Activated CD8-positive, alpha-beta T cell treated with anti-CD3 and anti-CD28 coated beads for 36 hours (primary cell): Measurements from ENCODE around the gene PPP1CA. TPM values are rescaled to one million over a fixed set of nuclear protein-coding genes. Genes with fewer than 3 reads are reported as not detected.

Experiments used
- ATAC-seq: fragments of 200-7000 bp; cut with Tn5 transposase; one replicate; pipeline ENCODE4 v1.10.0; 2021; ENCODE audit warnings: mild to moderate bottlenecking, moderate library complexity
- CTCF ChIA-PET: fragments of 350-600 bp; sonication (Branson Sonifier 250); formaldehyde crosslinking; loops from one replicate; lab custom pipeline; 2021; ENCODE audit warnings: antibody characterized with exemption; lab: Charles Lee
- POLR2A ChIA-PET: fragments of 350-600 bp; sonication (Branson Sonifier 250); formaldehyde crosslinking; loops from one replicate; lab custom pipeline; 2021; ENCODE audit warnings: antibody characterized with exemption; lab: Charles Lee
- DNase-seq: peaks from one replicate; pipeline ENCODE4 v3.0.0-alpha.2; 2020
- H3K27ac Mint-ChIP-seq: one replicate; pipeline ENCODE4 v1.8.0; 2021; ENCODE audit warnings: mild to moderate bottlenecking, mixed read lengths
- H3K27me3 Mint-ChIP-seq: one replicate; pipeline ENCODE4 v1.8.0; 2021; ENCODE audit warnings: mixed read lengths
- H3K36me3 Mint-ChIP-seq: one replicate; pipeline ENCODE4 v1.8.0; 2021; ENCODE audit warnings: low read depth, mixed read lengths
- H3K4me1 Mint-ChIP-seq: one replicate; pipeline ENCODE4 v1.8.0; 2021; ENCODE audit warnings: low read depth, mixed read lengths
- H3K4me3 Mint-ChIP-seq: one replicate; pipeline ENCODE4 v1.8.0; 2021; ENCODE audit warnings: mild to moderate bottlenecking, moderate library complexity, mixed read lengths
- H3K9me3 Mint-ChIP-seq: one replicate; pipeline ENCODE4 v1.8.0; 2021; ENCODE audit warnings: mixed read lengths
- CTCF ChIP-seq: fragments of 200-600 bp; IDR thresholded peaks from one replicate; pipeline ENCODE4 v1.8.0; 2022; ENCODE audit warnings: antibody characterized with exemption, mild to moderate bottlenecking
- intact Hi-C: fragments of 100-400 bp; cut with micrococcal nuclease; formaldehyde crosslinking; loops from one replicate; pipeline ENCODE4 v1.10.0; 2022
- total RNA-seq, 2 experiments: library from RNA; stranded (reverse); gene quantifications; one replicate each; pipeline ENCODE4 v1.2.3, GENCODE V29; 2021

PPP1CA gene
- total RNA-seq, 2 experiments from 2014 or later, result 249 to 258 TPM

GRCh38 chr11:67409781-67410368 is 8.2 kb upstream of the PPP1CA start:
- intact Hi-C loops, result loop anchor here (10.0 kb wide), 1 partner anchor 75 kb away; the partner anchor contains the start of gene AIP
- H3K4me3 Mint-ChIP-seq, result peak overlapping the region; percentile 87
- ChIA-PET CTCF (interaction anchor here (3.5 kb wide), 1 partner anchor 10 kb away, joined by 20 read pairs; no protein-coding TSS in a partner anchor), POLR2A (interaction anchor here (0.6 to 3.6 kb wide), 6 partner anchors 9 to 73 kb away, joined by 3 to 75 read pairs (median 16); partner anchors contain the start of genes AIP, GPR152 and PTPRCAP)
- H3K4me1 Mint-ChIP-seq, result peaks cover 66% of the 10 kb centered on the region
- DNase-seq, result no peak
- no peak for ATAC-seq
- peaks cover 51% of the 10 kb centered on the region for H3K36me3 Mint-ChIP-seq
- peak overlapping the region; percentile 88 for H3K27ac Mint-ChIP-seq
- H3K27me3 Mint-ChIP-seq, result no peaks in the 10 kb centered on the region
- no peaks in the 10 kb centered on the region for H3K9me3 Mint-ChIP-seq
- TF ChIP-seq CTCF, result no peak

- Mint-ChIP-seq H3K4me1 (peaks cover 66% of the 10 kb centered on the region), H3K36me3 (peaks cover 56% of the 10 kb centered on the region), H3K4me3 (peak overlapping the region; percentile 87), H3K9me3 (no peaks in the 10 kb centered on the region), H3K27ac (peak overlapping the region; percentile 88), H3K27me3 (no peaks in the 10 kb centered on the region)
- ChIA-PET CTCF (interaction anchor here (1.3 to 3.5 kb wide), 2 partner anchors 10 to 19 kb away, joined by 4 to 20 read pairs; partner anchors contain the start of gene RPS6KB2), POLR2A (interaction anchor here (0.6 to 3.6 kb wide), 12 partner anchors 9 to 102 kb away, joined by 3 to 75 read pairs (median 4); partner anchors contain the start of genes AIP, GPR152, PTPRCAP and RAD9A)
- DNase-seq (peak; percentile 88), ATAC-seq (peak; percentile 63)
- TF ChIP-seq CTCF, result no peak
- intact Hi-C loops, result loop anchor here (10.0 kb wide), 1 partner anchor 76 kb away; the partner anchor contains the start of gene AIP
Measured at GRCh38 chr11:67409261-67409666, 7.6 kb upstream of the PPP1CA start.

GRCh38 chr11:67408437-67409200 is 7.0 kb upstream of the PPP1CA start:
- intact Hi-C loops, result loop anchor here (10.0 kb wide), 1 partner anchor 76 kb away; the partner anchor contains the start of gene AIP
- ATAC-seq (peak; percentile 1), DNase-seq (peak; percentile 58)
- ChIA-PET POLR2A (interaction anchor here (0.6 to 3.6 kb wide), 13 partner anchors 10 to 102 kb away, joined by 3 to 75 read pairs (median 4); partner anchors contain the start of genes AIP, PTPRCAP and RAD9A), CTCF (interaction anchor here (1.1 to 3.5 kb wide), 4 partner anchors 11 to 99 kb away, joined by 3 to 20 read pairs (median 4); partner anchors contain the start of genes CDK2AP2 and RPS6KB2)
- H3K27ac Mint-ChIP-seq, result peak overlapping the region; percentile 86
- peak overlapping the region; percentile 87 for H3K4me3 Mint-ChIP-seq
- no peaks in the 10 kb centered on the region for H3K27me3 Mint-ChIP-seq
- TF ChIP-seq CTCF, result no peak
- H3K9me3 Mint-ChIP-seq, result no peaks in the 10 kb centered on the region
- H3K4me1 Mint-ChIP-seq, result peaks cover 66% of the 10 kb centered on the region
- peaks cover 56% of the 10 kb centered on the region for H3K36me3 Mint-ChIP-seq

- intact Hi-C loops, result loop anchor here (10.0 kb wide), 1 partner anchor 77 kb away; the partner anchor contains the start of gene AIP
- POLR2A ChIA-PET, result interaction anchor here (0.7 to 3.6 kb wide), 14 partner anchors 11 to 100 kb away, joined by 3 to 75 read pairs (median 4); partner anchors contain the start of genes PTPRCAP, RAD9A, RPS6KB2 and TMEM134
- no peak for TF ChIP-seq CTCF
- peak overlapping the region; percentile 86 for H3K27ac Mint-ChIP-seq
- H3K9me3 Mint-ChIP-seq, result no peaks in the 10 kb centered on the region
- H3K27me3 Mint-ChIP-seq, result no peaks in the 10 kb centered on the region
- ATAC-seq, result no peak
- H3K4me1 Mint-ChIP-seq, result peaks cover 64% of the 10 kb centered on the region
- peak overlapping the region; percentile 87 for H3K4me3 Mint-ChIP-seq
- CTCF ChIA-PET, result interaction anchor here (1.1 to 3.5 kb wide), 5 partner anchors 12 to 100 kb away, joined by 3 to 20 read pairs (median 4); partner anchors contain the start of genes CDK2AP2, POLD4 and RPS6KB2
- H3K36me3 Mint-ChIP-seq, result peaks cover 56% of the 10 kb centered on the region
- DNase-seq, result no peak
Measured at GRCh38 chr11:67407688-67408163, 6.1 kb upstream of the PPP1CA start.
